T-helper 2 cell (primary cell): ENCODE data around the gene CDH11.

Experiments used
- DNase-seq, 5 experiments: peaks; one replicate each; pipeline versions ENCODE4 v3.0.0 to v3.0.0-alpha.2; 2012 to 2022
- total RNA-seq, 2 donors: gene quantifications; one replicate each; lab custom pipeline; 2026; lab: John Stamatoyannopoulos, UW

The CDH11 gene
- total RNA-seq: 0 reads per million in 2 donors

GRCh38 chr16:65121870-65122723 lies at the start of gene CDH11:
Gene CDH11 (minus strand): TSS chr16:65122063. CDS start chr16:65004869, 117,194 bp downstream.
- no peak for DNase-seq

GRCh38 chr16:65154321-65154720 lies 32.5 kb upstream of the CDH11 start:
- no peak for DNase-seq

- no peak for DNase-seq
These were observed 31.7 kb upstream of the CDH11 start for GRCh38 chr16:65153365-65154105.

- no peak for DNase-seq
These were observed 26.9 kb upstream of the CDH11 start for GRCh38 chr16:65148804-65149203.

- no peak for DNase-seq
These were observed 20.4 kb upstream of the CDH11 start for GRCh38 chr16:65142276-65142675.

- DNase-seq: no peak
These were observed 14.8 kb upstream of the CDH11 start for GRCh38 chr16:65136681-65137080.

GRCh38 chr16:65126845-65127624 lies 5.2 kb upstream of the CDH11 start:
- DNase-seq: no peak

GRCh38 chr16:65125871-65126270 lies 4.0 kb upstream of the CDH11 start:
- DNase-seq: no peak

- no peak for DNase-seq
These were observed 3.5 kb upstream of the CDH11 start for GRCh38 chr16:65125322-65125721.

GRCh38 chr16:65124596-65124995 lies 2.7 kb upstream of the CDH11 start:
- DNase-seq: no peak

GRCh38 chr16:65124212-65124548 lies 2.3 kb upstream of the CDH11 start:
- DNase-seq: no peak

- DNase-seq: no peak
These were observed 1.7 kb upstream of the CDH11 start for GRCh38 chr16:65123396-65124211.

- DNase-seq: no peak
These were observed 997 bp upstream of the CDH11 start for GRCh38 chr16:65122724-65123395.

- no peak for DNase-seq
These were observed 787 bp downstream of the CDH11 start for GRCh38 chr16:65120831-65121721.

- DNase-seq: no peak
These were observed 1.4 kb downstream of the CDH11 start for GRCh38 chr16:65120461-65120830.

GRCh38 chr16:65119901-65120401 lies 1.9 kb downstream of the CDH11 start:
- DNase-seq: no peak

- DNase-seq: no peak
These were observed 2.4 kb downstream of the CDH11 start for GRCh38 chr16:65119435-65119834.

- no peak for DNase-seq
These were observed 3.0 kb downstream of the CDH11 start for GRCh38 chr16:65118871-65119270.

- peak in 1 of 5 experiments; percentile 48 for DNase-seq
These were observed 3.9 kb downstream of the CDH11 start for GRCh38 chr16:65117811-65118448.
